ENCODE data around the gene NUDT3. TPM values are rescaled to one million over a fixed set of nuclear protein-coding genes. Genes with fewer than 3 reads are reported as not detected.

Gene NUDT3
- polyA plus RNA-seq, 3 donors: 9.3 to 33.3 (median 10.9) TPM

GRCh38 chr6:34317172-34317477 is 75.3 kb downstream of the NUDT3 start:
- H3K4me1 ChIP-seq (ENCODE audit: control insufficient read depth in 1 of 2, insufficient read depth in 2 of 2, low read length in 2 of 2): peaks cover 24 to 42% of the 10 kb centered on the region in 2 donors
- H3K27me3 ChIP-seq (ENCODE audit: control insufficient read depth in 2 of 2, insufficient read depth in 2 of 2, low read length in 2 of 2): no peaks in the 10 kb centered on the region
- no CpG with 5 or more reads among the region's 1 CpG for WGBS (ENCODE audit: insufficient coverage)
- peaks cover 3 to 18% of the 10 kb centered on the region in 2 donors for H3K36me3 ChIP-seq (replicated peaks in 1 of 2; ENCODE audit: control insufficient read depth in 1 of 2, insufficient read depth in 2 of 2, low read length in 2 of 2)
- H3K4me3 Mint-ChIP-seq: no peak overlapping the region
- no peaks in the 10 kb centered on the region for H3K9me3 ChIP-seq (replicated peaks in 1 of 2; ENCODE audit: control insufficient read depth in 1 of 2, insufficient read depth in 1 of 2, low read length in 2 of 2)
- peaks cover 51% of the 10 kb centered on the region for H3K4me1 Mint-ChIP-seq
- H4K20me1 ChIP-seq (ENCODE audit: insufficient read depth, low read length): peaks cover 6% of the 10 kb centered on the region
- H3K4me2 ChIP-seq (replicated peaks; ENCODE audit: extremely low read depth, low read length, poor library complexity, severe bottlenecking): no peak overlapping the region
- H3K27ac ChIP-seq (ENCODE audit: low read depth in 1 of 2, low read length in 2 of 2): peak overlapping the region in 1 of 2 donors; percentile 95
- no peaks in the 10 kb centered on the region for H3K27me3 Mint-ChIP-seq (ENCODE audit: low read depth in 3 of 3)
- no peak overlapping the region for H3K4me3 ChIP-seq (replicated peaks in 1 of 3; ENCODE audit: low read depth in 2 of 3, low read length in 3 of 3)
- no peak overlapping the region for H2AFZ ChIP-seq (ENCODE audit: insufficient read depth, low read depth, low read length, poor library complexity, severe bottlenecking)
- TF ChIP-seq, protein P1, sequence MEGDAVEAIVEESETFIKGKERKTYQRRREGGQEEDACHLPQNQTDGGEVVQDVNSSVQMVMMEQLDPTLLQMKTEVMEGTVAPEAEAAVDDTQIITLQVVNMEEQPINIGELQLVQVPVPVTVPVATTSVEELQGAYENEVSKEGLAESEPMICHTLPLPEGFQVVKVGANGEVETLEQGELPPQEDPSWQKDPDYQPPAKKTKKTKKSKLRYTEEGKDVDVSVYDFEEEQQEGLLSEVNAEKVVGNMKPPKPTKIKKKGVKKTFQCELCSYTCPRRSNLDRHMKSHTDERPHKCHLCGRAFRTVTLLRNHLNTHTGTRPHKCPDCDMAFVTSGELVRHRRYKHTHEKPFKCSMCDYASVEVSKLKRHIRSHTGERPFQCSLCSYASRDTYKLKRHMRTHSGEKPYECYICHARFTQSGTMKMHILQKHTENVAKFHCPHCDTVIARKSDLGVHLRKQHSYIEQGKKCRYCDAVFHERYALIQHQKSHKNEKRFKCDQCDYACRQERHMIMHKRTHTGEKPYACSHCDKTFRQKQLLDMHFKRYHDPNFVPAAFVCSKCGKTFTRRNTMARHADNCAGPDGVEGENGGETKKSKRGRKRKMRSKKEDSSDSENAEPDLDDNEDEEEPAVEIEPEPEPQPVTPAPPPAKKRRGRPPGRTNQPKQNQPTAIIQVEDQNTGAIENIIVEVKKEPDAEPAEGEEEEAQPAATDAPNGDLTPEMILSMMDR (IDR thresholded peaks at IDR 0.05): no peak
- peak overlapping the region; percentile 60 to 99 (median 97) for H3K27ac Mint-ChIP-seq
- H3K9ac ChIP-seq (ENCODE audit: insufficient read depth, low read length, poor library complexity, severe bottlenecking): no peak overlapping the region
- H3K36me3 Mint-ChIP-seq: peaks cover 9 to 10% of the 10 kb centered on the region in 2 donors
- peaks cover 96% of the 10 kb centered on the region for H3K79me2 ChIP-seq (ENCODE audit: insufficient read depth, low read length)
- intact Hi-C loops (cut with micrococcal nuclease): no loop called here
- peaks cover 0 to 2% (median 0%) of the 10 kb centered on the region in 7 donors for H3K9me3 Mint-ChIP-seq
- DNase-seq: no peak

- Histone ChIP-seq H3K9ac (ENCODE audit: insufficient read depth, low read length, poor library complexity, severe bottlenecking) (peak overlapping the region; percentile 65), H2AFZ (ENCODE audit: insufficient read depth, low read depth, low read length, poor library complexity, severe bottlenecking) (peak overlapping the region; percentile 51), H3K27ac (ENCODE audit: low read depth in 1 of 2, low read length in 2 of 2) (peak overlapping the region; percentile 23 to 95), H3K36me3 (replicated peaks in 1 of 2; ENCODE audit: control insufficient read depth in 1 of 2, insufficient read depth in 2 of 2, low read length in 2 of 2) (peaks cover 3 to 18% of the 10 kb centered on the region in 2 donors), H3K79me2 (ENCODE audit: insufficient read depth, low read length) (peaks cover 96% of the 10 kb centered on the region), H3K4me1 (ENCODE audit: control insufficient read depth in 1 of 2, insufficient read depth in 2 of 2, low read length in 2 of 2) (peaks cover 24 to 42% of the 10 kb centered on the region in 2 donors), H4K20me1 (ENCODE audit: insufficient read depth, low read length) (peaks cover 6% of the 10 kb centered on the region), H3K4me3 (replicated peaks in 1 of 3; ENCODE audit: low read depth in 2 of 3, low read length in 3 of 3) (peak overlapping the region in 1 of 3 experiments; percentile 53), H3K4me2 (replicated peaks; ENCODE audit: extremely low read depth, low read length, poor library complexity, severe bottlenecking) (peak overlapping the region; percentile 50), H3K27me3 (ENCODE audit: control insufficient read depth in 2 of 2, insufficient read depth in 2 of 2, low read length in 2 of 2) (no peaks in the 10 kb centered on the region), H3K9me3 (replicated peaks in 1 of 2; ENCODE audit: control insufficient read depth in 1 of 2, insufficient read depth in 1 of 2, low read length in 2 of 2) (no peaks in the 10 kb centered on the region)
- peaks cover 8 to 9% of the 10 kb centered on the region in 2 donors for H3K36me3 Mint-ChIP-seq
- peak overlapping the region; percentile 96 to 99 (median 98) for H3K27ac Mint-ChIP-seq
- DNase-seq: no peak
- TF ChIP-seq, protein P1 (IDR thresholded peaks at IDR 0.05): no peak
- H3K27me3 Mint-ChIP-seq (ENCODE audit: low read depth in 3 of 3): no peaks in the 10 kb centered on the region
- H3K9me3 Mint-ChIP-seq: peaks cover 0 to 2% (median 0%) of the 10 kb centered on the region in 7 donors
- peaks cover 51% of the 10 kb centered on the region for H3K4me1 Mint-ChIP-seq
- H3K4me3 Mint-ChIP-seq: no peak overlapping the region
- 80% methylated on average over 1 of the region's 1 CpG for WGBS (ENCODE audit: insufficient coverage)
- intact Hi-C loops (cut with micrococcal nuclease): no loop called here
Observed at GRCh38 chr6:34316431-34317171, 75.9 kb downstream of the NUDT3 start.
